GM20000 (cell line): ENCODE data around the gene PCDHA8.
"Not testable (repeated sequence)": the region's sequence is repeated elsewhere in the genome, so short reads cannot be mapped to it uniquely, and the experiment has no call there.

Experiments
- DNase-seq: peaks from one replicate; pipeline ENCODE4 v3.0.0; 2012; ENCODE audit warnings: low spot score
- TF ChIP-seq, protein P1 (sequence below): IDR thresholded peaks from 2 replicates; pipeline ENCODE4 v1.5.1; 2012; ENCODE audit warnings: mild to moderate bottlenecking, control low read depth; ENCODE audit errors: extremely low read depth, missing control alignments

The PCDHA8 gene

DNA sequence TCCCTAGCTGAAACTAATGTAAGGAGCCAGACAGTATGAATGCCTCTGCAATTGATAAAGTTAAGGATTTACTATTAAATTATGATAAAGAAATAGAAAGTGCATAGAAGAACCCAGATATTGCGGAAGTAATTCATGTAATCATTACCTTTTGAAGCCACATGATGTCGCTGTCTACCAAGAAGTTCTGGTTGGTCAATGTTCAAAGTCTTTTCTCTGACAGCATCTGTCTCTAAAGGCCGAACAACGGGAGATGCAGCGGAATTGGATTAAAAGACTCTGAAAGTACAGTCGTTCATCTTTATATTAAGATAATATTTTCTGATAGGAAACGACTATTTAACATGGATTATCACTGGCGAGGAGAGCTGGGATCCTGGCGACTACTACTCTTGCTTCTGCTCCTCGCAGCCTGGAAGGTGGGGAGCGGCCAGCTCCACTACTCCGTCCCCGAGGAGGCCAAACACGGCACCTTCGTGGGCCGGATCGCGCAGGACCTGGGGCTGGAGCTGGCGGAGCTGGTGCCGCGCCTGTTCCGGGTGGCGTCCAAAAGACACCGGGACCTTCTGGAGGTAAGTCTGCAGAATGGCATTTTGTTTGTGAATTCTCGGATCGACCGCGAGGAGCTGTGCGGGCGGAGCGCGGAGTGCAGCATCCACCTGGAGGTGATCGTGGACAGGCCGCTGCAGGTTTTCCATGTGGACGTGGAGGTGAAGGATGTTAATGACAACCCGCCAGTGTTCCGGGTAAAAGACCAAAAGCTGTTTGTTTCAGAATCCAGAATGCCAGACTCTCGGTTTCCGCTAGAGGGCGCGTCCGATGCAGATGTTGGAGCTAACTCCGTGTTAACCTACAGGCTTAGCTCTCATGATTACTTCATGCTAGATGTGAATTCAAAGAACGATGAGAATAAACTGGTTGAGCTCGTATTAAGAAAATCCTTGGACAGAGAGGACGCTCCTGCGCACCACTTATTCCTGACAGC lies at the start of gene PCDHA8:
Gene PCDHA8, plus strand, starts transcription at position 210 of the 985 bp plus-strand sequence. Its CDS starts 135 bp downstream, at position 345.
- no peak for DNase-seq
- TF ChIP-seq, protein P1, sequence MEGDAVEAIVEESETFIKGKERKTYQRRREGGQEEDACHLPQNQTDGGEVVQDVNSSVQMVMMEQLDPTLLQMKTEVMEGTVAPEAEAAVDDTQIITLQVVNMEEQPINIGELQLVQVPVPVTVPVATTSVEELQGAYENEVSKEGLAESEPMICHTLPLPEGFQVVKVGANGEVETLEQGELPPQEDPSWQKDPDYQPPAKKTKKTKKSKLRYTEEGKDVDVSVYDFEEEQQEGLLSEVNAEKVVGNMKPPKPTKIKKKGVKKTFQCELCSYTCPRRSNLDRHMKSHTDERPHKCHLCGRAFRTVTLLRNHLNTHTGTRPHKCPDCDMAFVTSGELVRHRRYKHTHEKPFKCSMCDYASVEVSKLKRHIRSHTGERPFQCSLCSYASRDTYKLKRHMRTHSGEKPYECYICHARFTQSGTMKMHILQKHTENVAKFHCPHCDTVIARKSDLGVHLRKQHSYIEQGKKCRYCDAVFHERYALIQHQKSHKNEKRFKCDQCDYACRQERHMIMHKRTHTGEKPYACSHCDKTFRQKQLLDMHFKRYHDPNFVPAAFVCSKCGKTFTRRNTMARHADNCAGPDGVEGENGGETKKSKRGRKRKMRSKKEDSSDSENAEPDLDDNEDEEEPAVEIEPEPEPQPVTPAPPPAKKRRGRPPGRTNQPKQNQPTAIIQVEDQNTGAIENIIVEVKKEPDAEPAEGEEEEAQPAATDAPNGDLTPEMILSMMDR: no peak

GRCh38 chr5:140794595-140795258 lies 46.3 kb upstream of the PCDHA8 start, which contains the start of gene PCDHA2:
PCDHA2 (plus strand) TSS chr5:140794852.
- TF ChIP-seq, protein P1: no peak
- no peak for DNase-seq

DNA sequence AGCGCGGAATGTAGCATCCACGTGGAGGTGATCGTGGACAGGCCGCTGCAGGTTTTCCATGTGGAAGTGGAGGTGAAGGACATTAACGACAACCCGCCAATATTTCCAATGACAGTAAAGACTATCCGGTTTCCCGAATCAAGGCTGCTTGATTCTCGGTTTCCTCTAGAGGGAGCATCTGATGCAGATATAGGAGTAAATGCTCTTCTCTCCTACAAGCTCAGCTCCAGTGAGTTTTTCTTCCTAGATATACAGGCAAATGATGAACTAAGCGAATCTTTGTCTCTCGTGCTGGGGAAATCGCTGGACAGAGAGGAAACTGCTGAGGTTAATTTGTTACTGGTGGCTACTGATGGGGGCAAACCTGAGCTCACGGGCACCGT lies 45.7 kb upstream of the PCDHA8 start:
- no peak for DNase-seq
- TF ChIP-seq, protein P1: no peak

GRCh38 chr5:140796072-140796717 lies 44.8 kb upstream of the PCDHA8 start:
- not testable (repeated sequence) for DNase-seq

DNA sequence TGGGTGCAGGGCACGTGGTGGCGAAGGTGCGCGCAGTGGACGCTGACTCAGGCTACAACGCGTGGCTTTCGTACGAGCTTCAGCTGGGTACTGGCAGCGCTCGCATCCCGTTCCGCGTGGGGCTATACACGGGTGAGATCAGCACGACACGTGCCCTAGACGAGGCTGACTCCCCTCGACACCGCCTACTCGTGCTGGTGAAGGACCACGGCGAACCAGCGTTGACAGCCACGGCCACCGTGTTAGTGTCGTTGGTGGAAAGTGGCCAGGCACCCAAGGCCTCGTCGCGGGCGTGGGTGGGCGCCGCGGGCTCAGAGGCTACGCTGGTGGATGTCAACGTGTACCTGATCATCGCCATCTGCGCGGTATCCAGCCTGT lies 44.3 kb upstream of the PCDHA8 start:
- DNase-seq: no peak
- TF ChIP-seq, protein P1: no peak

DNA sequence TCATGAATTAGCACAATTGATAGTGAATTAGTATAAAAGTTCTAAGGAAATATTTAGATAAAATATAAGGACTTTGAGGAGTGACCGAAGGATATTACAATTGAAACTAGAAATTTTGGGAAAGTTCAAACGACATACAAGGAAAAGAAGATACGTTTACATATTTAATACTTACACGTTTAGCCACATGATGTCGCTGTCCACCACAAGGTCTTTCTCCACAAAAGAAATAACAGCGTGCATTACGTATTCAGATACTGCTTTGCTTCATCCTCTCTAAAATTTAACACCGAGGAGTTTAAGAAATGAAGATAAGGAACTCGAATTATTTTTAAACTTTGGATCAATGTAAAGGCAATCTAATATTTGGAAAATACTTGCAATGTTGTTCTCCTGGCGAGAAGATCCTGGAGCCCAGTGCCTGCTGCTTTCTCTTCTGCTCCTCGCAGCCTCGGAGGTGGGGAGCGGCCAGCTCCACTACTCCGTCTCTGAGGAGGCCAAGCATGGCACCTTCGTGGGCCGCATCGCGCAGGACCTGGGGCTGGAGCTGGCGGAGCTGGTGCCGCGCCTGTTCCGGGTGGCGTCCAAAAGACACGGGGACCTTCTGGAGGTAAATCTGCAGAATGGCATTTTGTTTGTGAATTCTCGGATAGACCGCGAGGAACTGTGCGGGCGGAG lies 40.0 kb upstream of the PCDHA8 start, which contains the start of gene PCDHA3:
Gene PCDHA3, plus strand, starts transcription at position 242 of the 678 bp plus-strand sequence.
- TF ChIP-seq, protein P1: no peak
- no peak for DNase-seq

GRCh38 chr5:140801494-140801841 lies 39.5 kb upstream of the PCDHA8 start:
- DNase-seq: no peak
- TF ChIP-seq, protein P1: no peak

DNA sequence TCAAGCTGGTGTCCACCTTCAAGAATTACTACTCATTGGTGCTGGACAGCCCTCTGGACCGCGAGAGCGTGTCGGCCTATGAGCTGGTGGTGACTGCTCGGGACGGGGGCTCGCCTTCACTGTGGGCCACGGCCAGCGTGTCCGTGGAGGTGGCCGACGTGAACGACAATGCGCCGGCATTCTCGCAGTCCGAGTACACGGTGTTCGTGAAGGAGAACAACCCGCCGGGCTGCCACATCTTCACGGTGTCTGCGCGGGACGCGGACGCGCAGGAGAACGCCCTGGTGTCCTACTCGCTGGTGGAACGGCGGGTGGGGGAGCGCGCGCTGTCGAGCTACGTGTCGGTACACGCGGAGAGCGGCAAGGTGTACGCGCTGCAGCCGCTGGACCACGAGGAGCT lies 38.6 kb upstream of the PCDHA8 start:
- not testable (repeated sequence) for DNase-seq
